Gastrocnemius medialis (tissue), 4 donors: ENCODE measurements around the gene CD300C. TPM values are rescaled to one million over a fixed set of nuclear protein-coding genes. Genes with fewer than 3 reads are reported as not detected.

ENCODE experiments used
- ATAC-seq, 2 donors: fragments of 150-250 bp; one replicate each; pipeline ENCODE4 v1.9.1; 2016
- DNase-seq, 2 donors: peaks; one replicate each; pipeline ENCODE4 v3.0.0-alpha.2; 2019
- H3K27ac ChIP-seq, 4 donors: fragments of 200-600 bp; sonication (generic); 1 replicate in 1 of 4; 2 replicates in 3 of 4; pipeline ENCODE4 v1.5.1; 2016 to 2018; ENCODE audit warnings: mild to moderate bottlenecking in 2 of 4, moderate library complexity in 1 of 4
- H3K27me3 ChIP-seq, 3 donors: fragments of 200-600 bp; sonication (generic) in 2 of 3; 1 replicate in 1 of 3; 2 replicates in 2 of 3; pipeline versions ENCODE4 v1.5.1 to v1.6.0; 2016 to 2019; ENCODE audit warnings: mild to moderate bottlenecking in 1 of 3, moderate library complexity in 1 of 3
- H3K36me3 ChIP-seq, 2 donors: fragments of 200-600 bp; sonication (generic) in 1 of 2; one replicate each; pipeline ENCODE4 v1.5.1; 2017 to 2018
- H3K4me1 ChIP-seq, 2 donors: fragments of 200-600 bp; sonication (generic) in 1 of 2; one replicate each; pipeline ENCODE4 v1.5.1; 2016 to 2017; ENCODE audit warnings: mild to moderate bottlenecking in 2 of 2
- H3K4me3 ChIP-seq, 4 donors: fragments of 200-600 bp; sonication (generic) in 3 of 4; 1 replicate in 1 of 4; 2 replicates in 3 of 4; pipeline ENCODE4 v1.5.1; 2016 to 2019; ENCODE audit warnings: mild to moderate bottlenecking in 2 of 4
- H3K9me3 ChIP-seq, 3 donors: fragments of 200-600 bp; sonication (generic) in 2 of 3; 1 replicate in 1 of 3; 2 replicates in 2 of 3; pipeline ENCODE4 v1.5.1; 2016 to 2019
- POLR2A ChIP-seq, 2 donors: fragments of 450-650 bp; IDR thresholded peaks; one replicate each; pipeline ENCODE4 v1.6.1; 2017; ENCODE audit warnings: antibody characterized with exemption in 2 of 2, mild to moderate bottlenecking in 2 of 2, moderate library complexity in 2 of 2
- in situ Hi-C, 4 donors: fragments of 200-750 bp; cut with MboI; loops; one replicate each; pipeline versions ENCODE4 v1.15.0 to v1.8.0; 2017; ENCODE audit warnings: low sequenced_read_pairs in 4 of 4
- intact Hi-C: fragments of 100-400 bp; cut with DNase I; formaldehyde crosslinking; loops from one replicate; pipeline ENCODE4 v1.15.1; 2023; ENCODE audit warnings: low total_unique reads
- total RNA-seq, 4 donors: library from RNA; depleted of rRNA; stranded (reverse); fragments of >200 nt; gene quantifications; one replicate each; pipeline versions ENCODE4 v1.1.0 to v1.2.3, GENCODE V29; 2016
- TF ChIP-seq, protein P1 (sequence below), 5 experiments: fragments of 450-650 bp in 3 of 5; fragments of 200-600 bp in 2 of 5; sonication (generic) in 2 of 5; IDR thresholded peaks in 4 of 5; conservative IDR thresholded peaks in 1 of 5; 1 replicate in 4 of 5; 2 replicates in 1 of 5; pipeline ENCODE4 v1.5.1; 2016 to 2019; ENCODE audit warnings: antibody characterized with exemption in 5 of 5, mild to moderate bottlenecking in 3 of 5, moderate library complexity in 3 of 5

Gene CD300C
- total RNA-seq, 4 donors from 2014 or later = 0.16 TPM; not detected in 3

DNA sequence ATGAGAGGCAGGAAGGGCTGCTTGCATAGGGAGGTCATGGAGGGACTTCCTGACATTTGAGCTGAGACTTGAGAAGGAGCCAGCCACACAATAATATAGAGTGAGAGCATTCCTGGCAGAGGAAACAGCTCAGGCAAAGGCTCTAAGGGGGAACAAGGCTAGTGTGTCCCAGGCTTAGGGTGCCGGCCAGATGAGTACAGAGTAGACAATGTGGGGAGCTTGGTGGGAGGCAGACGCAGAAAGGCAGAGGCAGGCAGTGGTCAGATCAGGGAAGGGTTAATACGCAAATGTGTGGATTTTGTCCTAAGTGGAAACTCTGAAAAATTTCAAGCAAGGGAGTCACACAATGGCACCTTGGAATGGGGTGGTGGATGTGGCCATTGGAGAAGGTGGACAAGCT, 45.9 kb downstream of the CD300C start:
- no peak for TF ChIP-seq POLR2A (IDR thresholded peaks at IDR 0.05)
- TF ChIP-seq, protein P1, sequence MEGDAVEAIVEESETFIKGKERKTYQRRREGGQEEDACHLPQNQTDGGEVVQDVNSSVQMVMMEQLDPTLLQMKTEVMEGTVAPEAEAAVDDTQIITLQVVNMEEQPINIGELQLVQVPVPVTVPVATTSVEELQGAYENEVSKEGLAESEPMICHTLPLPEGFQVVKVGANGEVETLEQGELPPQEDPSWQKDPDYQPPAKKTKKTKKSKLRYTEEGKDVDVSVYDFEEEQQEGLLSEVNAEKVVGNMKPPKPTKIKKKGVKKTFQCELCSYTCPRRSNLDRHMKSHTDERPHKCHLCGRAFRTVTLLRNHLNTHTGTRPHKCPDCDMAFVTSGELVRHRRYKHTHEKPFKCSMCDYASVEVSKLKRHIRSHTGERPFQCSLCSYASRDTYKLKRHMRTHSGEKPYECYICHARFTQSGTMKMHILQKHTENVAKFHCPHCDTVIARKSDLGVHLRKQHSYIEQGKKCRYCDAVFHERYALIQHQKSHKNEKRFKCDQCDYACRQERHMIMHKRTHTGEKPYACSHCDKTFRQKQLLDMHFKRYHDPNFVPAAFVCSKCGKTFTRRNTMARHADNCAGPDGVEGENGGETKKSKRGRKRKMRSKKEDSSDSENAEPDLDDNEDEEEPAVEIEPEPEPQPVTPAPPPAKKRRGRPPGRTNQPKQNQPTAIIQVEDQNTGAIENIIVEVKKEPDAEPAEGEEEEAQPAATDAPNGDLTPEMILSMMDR (IDR thresholded peaks at IDR 0.05 in 4 of 5, conservative IDR thresholded peaks at IDR 0.05 in 1 of 5) = no peak
- Histone ChIP-seq H3K36me3 (no peaks in the 10 kb centered on the region), H3K4me3 (no peak overlapping the region), H3K27me3 (no peaks in the 10 kb centered on the region), H3K9me3 (no peaks in the 10 kb centered on the region), H3K27ac (no peak overlapping the region), H3K4me1 (peaks cover 0 to 8% of the 10 kb centered on the region in 2 donors)
- ATAC-seq = no peak
- in situ Hi-C loops (loop anchor here in 3 of 4 donors (10.0 to 25.0 kb wide), 2 partner anchors 125 to 288 kb away; partner anchors contain the start of genes RPL38 (in 1 of the 3) and TTYH2 (in 1 of the 3)), intact Hi-C loops (no loop called here)
- DNase-seq = no peak

GRCh38 chr17:74497471-74497870, 48.4 kb downstream of the CD300C start:
- peaks cover 4 to 6% of the 10 kb centered on the region in 2 donors for H3K4me1 ChIP-seq
- in situ Hi-C loops (loop anchor here in 3 of 4 donors (10.0 to 25.0 kb wide), 2 partner anchors 123 to 285 kb away; partner anchors contain the start of genes RPL38 (in 1 of the 3) and TTYH2 (in 1 of the 3)), intact Hi-C loops (no loop called here)
- DNase-seq = no peak
- TF ChIP-seq POLR2A (IDR thresholded peaks at IDR 0.05) = no peak
- TF ChIP-seq, protein P1 (IDR thresholded peaks at IDR 0.05 in 4 of 5, conservative IDR thresholded peaks at IDR 0.05 in 1 of 5) = no peak
- no peak overlapping the region for H3K27ac ChIP-seq
- no peaks in the 10 kb centered on the region for H3K27me3 ChIP-seq
- no peaks in the 10 kb centered on the region for H3K9me3 ChIP-seq
- no peak for ATAC-seq
- H3K36me3 ChIP-seq = no peaks in the 10 kb centered on the region
- H3K4me3 ChIP-seq = no peak overlapping the region

DNA sequence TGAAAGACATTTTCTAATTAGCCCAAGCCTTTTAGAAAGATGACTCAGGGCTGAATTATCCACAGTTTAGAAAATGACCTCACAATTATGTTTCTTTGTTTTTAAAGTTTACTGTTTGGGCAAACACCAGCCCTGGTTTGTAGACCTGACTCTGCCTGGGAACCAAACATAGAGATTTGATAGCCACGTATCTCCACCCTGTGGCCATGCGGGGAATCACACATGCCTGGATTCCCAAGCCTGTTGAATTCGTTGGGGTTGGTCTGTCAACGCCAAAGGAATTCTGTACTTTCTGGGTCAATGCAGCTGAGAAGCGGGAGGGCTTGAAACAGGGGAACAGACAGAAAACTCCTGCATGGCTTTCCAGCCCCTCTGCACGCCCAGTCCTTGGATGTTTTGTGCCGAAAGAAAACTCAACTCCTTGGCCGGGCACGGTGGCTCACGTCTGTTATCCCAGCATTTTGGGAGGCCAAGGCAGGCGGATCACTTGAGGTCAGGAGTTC, 52.5 kb downstream of the CD300C start:
- DNase-seq (peak; percentile 34 to 62), ATAC-seq (peak; percentile 95 to 97)
- in situ Hi-C loops (loop anchor here in 3 of 4 donors (10.0 to 25.0 kb wide), 2 partner anchors 119 to 281 kb away; partner anchors contain the start of genes RPL38 (in 1 of the 3) and TTYH2 (in 1 of the 3)), intact Hi-C loops (loop anchor here (1.0 to 5.0 kb wide), 4 partner anchors 37 to 125 kb away; partner anchors contain the start of gene CD300LB)
- Histone ChIP-seq H3K36me3 (no peaks in the 10 kb centered on the region), H3K4me1 (peaks cover 4 to 12% of the 10 kb centered on the region in 2 donors), H3K4me3 (no peak overlapping the region), H3K27me3 (no peaks in the 10 kb centered on the region), H3K27ac (no peak overlapping the region), H3K9me3 (no peaks in the 10 kb centered on the region)
- TF ChIP-seq, protein P1 (IDR thresholded peaks at IDR 0.05 in 4 of 5, conservative IDR thresholded peaks at IDR 0.05 in 1 of 5) = peak; percentile 84 to 92 (median 89)
- no peak for TF ChIP-seq POLR2A (IDR thresholded peaks at IDR 0.05)

DNA sequence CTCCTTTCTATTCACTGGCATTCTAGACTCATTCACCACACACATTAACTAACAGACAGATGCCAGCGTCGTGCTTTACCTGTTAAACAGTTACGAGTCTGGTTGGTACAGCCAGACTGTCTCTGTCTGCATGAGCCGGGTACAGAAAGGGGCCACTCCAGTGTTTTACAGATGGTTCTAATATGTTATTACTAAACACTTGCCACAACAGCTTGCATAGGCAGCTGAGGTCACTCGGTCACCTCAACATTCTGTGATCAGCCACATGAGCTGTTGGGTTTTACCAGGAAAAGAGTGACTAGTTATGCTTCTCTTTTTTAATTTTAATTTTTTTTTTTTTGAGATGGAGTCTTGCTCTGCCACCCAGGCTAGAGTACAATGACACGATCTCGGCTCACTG, 54.3 kb downstream of the CD300C start:
- TF ChIP-seq, protein P1 (IDR thresholded peaks at IDR 0.05 in 4 of 5, conservative IDR thresholded peaks at IDR 0.05 in 1 of 5) = no peak
- TF ChIP-seq POLR2A (IDR thresholded peaks at IDR 0.05) = no peak
- Histone ChIP-seq H3K4me1 (peaks cover 4 to 15% of the 10 kb centered on the region in 2 donors), H3K27ac (peak overlapping the region in 1 of 4 donors; percentile 24), H3K9me3 (no peaks in the 10 kb centered on the region), H3K27me3 (no peaks in the 10 kb centered on the region), H3K4me3 (no peak overlapping the region), H3K36me3 (no peaks in the 10 kb centered on the region)
- DNase-seq = no peak
- no peak for ATAC-seq
- intact Hi-C loops = loop anchor here (2.0 to 5.0 kb wide), 2 partner anchors 35 to 41 kb away; partner anchors contain the start of gene CD300LB
- in situ Hi-C loops = loop anchor here in 3 of 4 donors (10.0 to 25.0 kb wide), 2 partner anchors 117 to 279 kb away; partner anchors contain the start of genes RPL38 (in 1 of the 3) and TTYH2 (in 1 of the 3)

Other genes starting within 250 kb of the CD300C start
- 1 to 10 TPM in 1 of 4 donors, under 1 TPM in 2, not detected in 1; 0.41 to 1.8 (median 0.62) TPM for gene KIF19, start 219.9 kb downstream of the CD300C start, total RNA-seq
- not detected for gene BTBD17, start 184.2 kb downstream of the CD300C start, total RNA-seq
- gene GPR142, start 178.6 kb downstream of the CD300C start, total RNA-seq = not detected
- gene GPRC5C, start 114.0 kb downstream of the CD300C start, total RNA-seq = 100 to 1,000 TPM in 3 of 4 donors, 10 to 100 TPM in 1; 80.4 to 138 (median 127) TPM
- 1 to 10 TPM in 2 of 4 donors, not detected in 2; 1.4 to 2.5 TPM for gene CD300A, start 79.5 kb downstream of the CD300C start, total RNA-seq
- gene CD300LB, start 14.6 kb downstream of the CD300C start, total RNA-seq = under 1 TPM in 1 of 4 donors, not detected in 3; 0.16 TPM
- gene CD300H, start 21.4 kb upstream of the CD300C start, total RNA-seq = not detected
- not detected for gene CD300LD, start 46.2 kb upstream of the CD300C start, total RNA-seq
- gene CD300E, start 77.6 kb upstream of the CD300C start, total RNA-seq = under 1 TPM in 2 of 4 donors, not detected in 2; 0.26 to 0.91 TPM
- gene CD300LF, start 166.8 kb upstream of the CD300C start, total RNA-seq = not detected
- 1 to 10 TPM in 1 of 4 donors, under 1 TPM in 3; 0.24 to 3.7 (median 0.43) TPM for gene RAB37, start 191.1 kb upstream of the CD300C start, total RNA-seq
- gene NHERF1, start 202.5 kb upstream of the CD300C start, total RNA-seq = 1 to 10 TPM; 3.8 to 5.6 (median 5.5) TPM
- gene NAT9, start 230.2 kb upstream of the CD300C start, total RNA-seq = 10 to 100 TPM in 3 of 4 donors, 1 to 10 TPM in 1; 7.7 to 27.4 (median 14.5) TPM